ENCODE measurements around the gene PKN2. TPM values are rescaled to one million over a fixed set of nuclear protein-coding genes. Genes with fewer than 3 reads are reported as not detected.
"Not testable (repeated sequence)": the region's sequence is repeated elsewhere in the genome, so short reads cannot be mapped to it uniquely, and the experiment has no call there.

PKN2 gene
- total RNA-seq, 3 donors from 2014 or later = 47.0 to 75.5 (median 60.3) TPM

- no peak overlapping the region for H3K27ac ChIP-seq
- no peaks in the 10 kb centered on the region for H3K27me3 ChIP-seq
- TF ChIP-seq POLR2A (IDR thresholded peaks at IDR 0.05) (no peak), CTCF (IDR thresholded peaks at IDR 0.05) (no peak), POLR2AphosphoS5 (IDR thresholded peaks at IDR 0.05) (no peak)
- intact Hi-C loops (cut with DNase I; ENCODE audit: low total_unique reads) = no loop called here
- peaks cover 0 to 12% of the 10 kb centered on the region in 2 donors for H3K4me1 ChIP-seq
- H3K4me3 ChIP-seq = no peak overlapping the region
- H3K9me3 ChIP-seq = no peaks in the 10 kb centered on the region
- DNase-seq (ENCODE audit: low spot score in 2 of 2) = no peak
- no peaks in the 10 kb centered on the region for H3K36me3 ChIP-seq
These were observed 191.5 kb downstream of the PKN2 start for GRCh38 chr1:88875595-88875994.

GRCh38 chr1:88876573-88877365, 192.7 kb downstream of the PKN2 start:
- no peak for DNase-seq (ENCODE audit: low spot score in 2 of 2)
- intact Hi-C loops (cut with DNase I; ENCODE audit: low total_unique reads) = no loop called here
- H3K4me1 ChIP-seq = peaks cover 0 to 12% of the 10 kb centered on the region in 2 donors
- no peaks in the 10 kb centered on the region for H3K9me3 ChIP-seq
- no peak overlapping the region for H3K27ac ChIP-seq
- no peaks in the 10 kb centered on the region for H3K36me3 ChIP-seq
- TF ChIP-seq CTCF (IDR thresholded peaks at IDR 0.05) (no peak), POLR2AphosphoS5 (IDR thresholded peaks at IDR 0.05) (no peak), POLR2A (IDR thresholded peaks at IDR 0.05) (no peak)
- no peaks in the 10 kb centered on the region for H3K27me3 ChIP-seq
- H3K4me3 ChIP-seq = no peak overlapping the region

GRCh38 chr1:88877382-88877825, 193.3 kb downstream of the PKN2 start:
- Histone ChIP-seq H3K4me3 (no peak overlapping the region), H3K27ac (no peak overlapping the region), H3K27me3 (no peaks in the 10 kb centered on the region), H3K36me3 (no peaks in the 10 kb centered on the region), H3K4me1 (peaks cover 0 to 12% of the 10 kb centered on the region in 2 donors), H3K9me3 (no peaks in the 10 kb centered on the region)
- DNase-seq (ENCODE audit: low spot score in 2 of 2) = no peak
- intact Hi-C loops (cut with DNase I; ENCODE audit: low total_unique reads) = no loop called here
- no peak for TF ChIP-seq POLR2A (IDR thresholded peaks at IDR 0.05)
- peak in 2 of 3 donors; percentile 48 to 57 for TF ChIP-seq CTCF (IDR thresholded peaks at IDR 0.05)
- no peak for TF ChIP-seq POLR2AphosphoS5 (IDR thresholded peaks at IDR 0.05)

- H3K9me3 ChIP-seq = no peaks in the 10 kb centered on the region
- no peaks in the 10 kb centered on the region for H3K27me3 ChIP-seq
- H3K27ac ChIP-seq = no peak overlapping the region
- no peaks in the 10 kb centered on the region for H3K36me3 ChIP-seq
- intact Hi-C loops (cut with DNase I; ENCODE audit: low total_unique reads) = no loop called here
- H3K4me3 ChIP-seq = no peak overlapping the region
- DNase-seq (ENCODE audit: low spot score in 2 of 2) = no peak
- H3K4me1 ChIP-seq = peaks cover 0 to 12% of the 10 kb centered on the region in 2 donors
- TF ChIP-seq CTCF (IDR thresholded peaks at IDR 0.05) (no peak), POLR2AphosphoS5 (IDR thresholded peaks at IDR 0.05) (no peak), POLR2A (IDR thresholded peaks at IDR 0.05) (no peak)
These were observed 193.8 kb downstream of the PKN2 start for GRCh38 chr1:88877911-88878310.

- H3K27me3 ChIP-seq = no peaks in the 10 kb centered on the region
- no peaks in the 10 kb centered on the region for H3K36me3 ChIP-seq
- no peak overlapping the region for H3K4me3 ChIP-seq
- H3K9me3 ChIP-seq = no peaks in the 10 kb centered on the region
- H3K4me1 ChIP-seq = peaks cover 0 to 16% of the 10 kb centered on the region in 2 donors
- intact Hi-C loops (cut with DNase I; ENCODE audit: low total_unique reads) = no loop called here
- peak overlapping the region in 1 of 2 donors; percentile 26 for H3K27ac ChIP-seq
- no peak for TF ChIP-seq CTCF (IDR thresholded peaks at IDR 0.05)
- DNase-seq (ENCODE audit: low spot score in 2 of 2) = no peak
These were observed 194.7 kb downstream of the PKN2 start for GRCh38 chr1:88878731-88879130.

- H3K4me3 ChIP-seq; H3K27ac ChIP-seq; DNase-seq (ENCODE audit: low spot score in 2 of 2); intact Hi-C loops (cut with DNase I; ENCODE audit: low total_unique reads); H3K27me3 ChIP-seq; H3K36me3 ChIP-seq; H3K9me3 ChIP-seq: not testable (repeated sequence)
- H3K4me1 ChIP-seq = peaks cover 0 to 16% of the 10 kb centered on the region in 2 donors
These were observed 196.6 kb downstream of the PKN2 start for GRCh38 chr1:88880717-88881116.

Data from breast epithelium (tissue), 4 donors.